SW480 (cell line): ENCODE measurements around the gene C6orf120.

Experiments used
- DNase-seq: peaks from one replicate; pipeline ENCODE4 v3.0.0-alpha.2; 2016; ENCODE audit warnings: low spot score

C6orf120 gene

GRCh38 chr6:169701954-169702839 lies at the start of gene C6orf120, which contains the start of gene WDR27:
Gene C6orf120 (plus strand): TSS chr6:169702126. CDS start chr6:169702460, 334 bp downstream.
Gene WDR27 (minus strand): TSS chr6:169702029. CDS start chr6:169689005, 13,024 bp downstream.
- DNase-seq, result peak; percentile 91

GRCh38 chr6:169652896-169653295 lies 49.0 kb upstream of the C6orf120 start:
- no peak for DNase-seq

GRCh38 chr6:169653691-169654090 lies 48.2 kb upstream of the C6orf120 start:
- no peak for DNase-seq

- DNase-seq, result no peak
Observed at GRCh38 chr6:169654598-169655391, 47.1 kb upstream of the C6orf120 start.

- no peak for DNase-seq
Observed at GRCh38 chr6:169656546-169657283, 45.2 kb upstream of the C6orf120 start.

- no peak for DNase-seq
Observed at GRCh38 chr6:169657284-169657610, 44.7 kb upstream of the C6orf120 start.

- DNase-seq, result no peak
Observed at GRCh38 chr6:169659820-169660610, 41.9 kb upstream of the C6orf120 start.

- no peak for DNase-seq
Observed at GRCh38 chr6:169660751-169661390, 41.1 kb upstream of the C6orf120 start.

- no peak for DNase-seq
Observed at GRCh38 chr6:169661391-169661756, 40.6 kb upstream of the C6orf120 start.

- DNase-seq, result no peak
Observed at GRCh38 chr6:169663468-169663867, 38.5 kb upstream of the C6orf120 start.

GRCh38 chr6:169664227-169664626 lies 37.7 kb upstream of the C6orf120 start:
- DNase-seq, result no peak

- DNase-seq, result no peak
Observed at GRCh38 chr6:169665289-169665688, 36.6 kb upstream of the C6orf120 start.

GRCh38 chr6:169666441-169666840 lies 35.5 kb upstream of the C6orf120 start:
- no peak for DNase-seq

GRCh38 chr6:169667716-169668115 lies 34.2 kb upstream of the C6orf120 start:
- DNase-seq, result no peak

GRCh38 chr6:169668203-169668847 lies 33.6 kb upstream of the C6orf120 start:
- DNase-seq, result no peak

- DNase-seq, result no peak
Observed at GRCh38 chr6:169669147-169669546, 32.8 kb upstream of the C6orf120 start.

GRCh38 chr6:169669889-169670288 lies 32.0 kb upstream of the C6orf120 start:
- DNase-seq, result no peak

GRCh38 chr6:169671563-169671962 lies 30.4 kb upstream of the C6orf120 start:
- DNase-seq, result no peak

GRCh38 chr6:169675011-169675410 lies 26.9 kb upstream of the C6orf120 start:
- DNase-seq, result no peak

- DNase-seq, result no peak
Observed at GRCh38 chr6:169677096-169677495, 24.8 kb upstream of the C6orf120 start.

- DNase-seq, result no peak
Observed at GRCh38 chr6:169678342-169678741, 23.6 kb upstream of the C6orf120 start.
